Measurements from ENCODE around the gene CRYBG1.

The CRYBG1 gene

GRCh38 chr6:106495014-106495413 is 134.5 kb downstream of the CRYBG1 start:
- Mint-ChIP-seq H3K27me3 (ENCODE audit: low read depth) (peaks cover 39% of the 10 kb centered on the region), H3K4me3 (no peak overlapping the region), H3K4me1 (no peaks in the 10 kb centered on the region), H3K9me3 (no peaks in the 10 kb centered on the region), H3K36me3 (ENCODE audit: low read depth) (no peaks in the 10 kb centered on the region), H3K27ac (no peak overlapping the region)
- no peak for TF ChIP-seq CTCF (IDR thresholded peaks at IDR 0.05; ENCODE audit: unreplicated experiment in 3 of 3)

DNA sequence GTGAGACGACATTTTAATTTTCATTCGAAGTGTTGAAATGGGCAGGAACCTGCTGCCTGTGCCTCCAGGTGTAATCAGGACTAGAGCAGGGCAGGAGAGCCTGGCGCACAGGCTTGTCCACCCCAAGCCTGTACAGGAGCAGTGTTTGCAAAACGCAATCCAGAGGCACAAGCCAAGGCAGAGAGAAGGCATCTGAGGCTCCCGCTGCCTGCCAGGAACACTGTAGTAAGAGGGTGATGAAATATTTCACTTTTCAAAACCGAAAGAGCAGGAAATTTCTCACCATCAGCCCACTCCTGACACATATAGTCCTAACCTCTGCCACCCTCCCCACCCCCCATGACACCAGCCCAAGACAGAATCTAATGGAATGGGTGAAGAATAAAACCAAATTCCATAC is 136.3 kb downstream of the CRYBG1 start:
- Mint-ChIP-seq H3K36me3 (ENCODE audit: low read depth) (no peaks in the 10 kb centered on the region), H3K27ac (no peak overlapping the region), H3K4me1 (no peaks in the 10 kb centered on the region), H3K27me3 (ENCODE audit: low read depth) (peaks cover 36% of the 10 kb centered on the region), H3K4me3 (no peak overlapping the region), H3K9me3 (no peaks in the 10 kb centered on the region)
- TF ChIP-seq CTCF (IDR thresholded peaks at IDR 0.05; ENCODE audit: unreplicated experiment in 3 of 3) = no peak

GRCh38 chr6:106501960-106502371 is 141.4 kb downstream of the CRYBG1 start:
- no peak for TF ChIP-seq CTCF (IDR thresholded peaks at IDR 0.05; ENCODE audit: unreplicated experiment in 3 of 3)
- no peak overlapping the region for H3K4me3 Mint-ChIP-seq
- H3K9me3 Mint-ChIP-seq = peaks cover under 1% of the 10 kb centered on the region
- H3K27me3 Mint-ChIP-seq (ENCODE audit: low read depth) = peaks cover 34% of the 10 kb centered on the region
- no peaks in the 10 kb centered on the region for H3K4me1 Mint-ChIP-seq
- H3K27ac Mint-ChIP-seq = no peak overlapping the region
- H3K36me3 Mint-ChIP-seq (ENCODE audit: low read depth) = peaks cover under 1% of the 10 kb centered on the region

- no peak for TF ChIP-seq CTCF (IDR thresholded peaks at IDR 0.05; ENCODE audit: unreplicated experiment in 3 of 3)
- no peak overlapping the region for H3K4me3 Mint-ChIP-seq
- peaks cover 2% of the 10 kb centered on the region for H3K9me3 Mint-ChIP-seq
- H3K27me3 Mint-ChIP-seq (ENCODE audit: low read depth) = peaks cover 40% of the 10 kb centered on the region
- H3K36me3 Mint-ChIP-seq (ENCODE audit: low read depth) = peaks cover 3% of the 10 kb centered on the region
- no peak overlapping the region for H3K27ac Mint-ChIP-seq
- no peaks in the 10 kb centered on the region for H3K4me1 Mint-ChIP-seq
Measured at GRCh38 chr6:106502559-106502958, 142.0 kb downstream of the CRYBG1 start.

DNA sequence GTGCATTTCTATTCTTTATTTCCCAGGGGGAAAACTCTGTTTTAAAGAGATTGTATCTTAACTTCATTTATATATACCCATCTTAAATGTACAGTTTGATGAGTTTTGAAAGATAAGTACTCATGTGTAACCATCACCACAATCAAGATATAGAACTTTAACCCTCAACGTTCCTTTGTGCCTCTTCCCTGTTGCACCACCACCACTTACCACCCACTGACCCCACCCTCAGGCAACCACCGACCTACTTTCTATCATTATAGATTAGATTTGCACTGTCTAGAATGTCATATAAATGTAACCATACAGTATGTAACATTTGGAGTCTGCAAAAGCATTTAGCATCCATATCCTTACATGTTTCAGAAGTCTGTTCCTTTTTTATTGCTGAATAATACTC is 147.8 kb downstream of the CRYBG1 start:
- Mint-ChIP-seq H3K36me3 (ENCODE audit: low read depth) (peaks cover 3% of the 10 kb centered on the region), H3K4me3 (no peak overlapping the region), H3K4me1 (peaks cover 27% of the 10 kb centered on the region), H3K27ac (no peak overlapping the region), H3K9me3 (peaks cover 8% of the 10 kb centered on the region), H3K27me3 (ENCODE audit: low read depth) (peaks cover 85% of the 10 kb centered on the region)
- no peak for TF ChIP-seq CTCF (IDR thresholded peaks at IDR 0.05; ENCODE audit: unreplicated experiment in 3 of 3)

- peaks cover 90% of the 10 kb centered on the region for H3K27me3 Mint-ChIP-seq (ENCODE audit: low read depth)
- TF ChIP-seq CTCF (IDR thresholded peaks at IDR 0.05; ENCODE audit: unreplicated experiment in 3 of 3) = no peak
- H3K36me3 Mint-ChIP-seq (ENCODE audit: low read depth) = peaks cover 3% of the 10 kb centered on the region
- peaks cover 32% of the 10 kb centered on the region for H3K4me1 Mint-ChIP-seq
- no peak overlapping the region for H3K27ac Mint-ChIP-seq
- H3K4me3 Mint-ChIP-seq = no peak overlapping the region
- peaks cover 8% of the 10 kb centered on the region for H3K9me3 Mint-ChIP-seq
Measured at GRCh38 chr6:106508834-106509233, 148.3 kb downstream of the CRYBG1 start.

All from nephron (organoid).